GM18502 (cell line): ENCODE data around the gene CCSER1.
"Not testable (repeated sequence)": the region's sequence is repeated elsewhere in the genome, so short reads cannot be mapped to it uniquely, and the experiment has no call there.

Experiments
- ATAC-seq: cut with Tn5 transposase; IDR thresholded peaks from one replicate; pipeline ENCODE4 v1.9.1; 2021; ENCODE audit warnings: mild to moderate bottlenecking; ENCODE audit not compliant: unreplicated experiment, poor library complexity

CCSER1 gene

DNA sequence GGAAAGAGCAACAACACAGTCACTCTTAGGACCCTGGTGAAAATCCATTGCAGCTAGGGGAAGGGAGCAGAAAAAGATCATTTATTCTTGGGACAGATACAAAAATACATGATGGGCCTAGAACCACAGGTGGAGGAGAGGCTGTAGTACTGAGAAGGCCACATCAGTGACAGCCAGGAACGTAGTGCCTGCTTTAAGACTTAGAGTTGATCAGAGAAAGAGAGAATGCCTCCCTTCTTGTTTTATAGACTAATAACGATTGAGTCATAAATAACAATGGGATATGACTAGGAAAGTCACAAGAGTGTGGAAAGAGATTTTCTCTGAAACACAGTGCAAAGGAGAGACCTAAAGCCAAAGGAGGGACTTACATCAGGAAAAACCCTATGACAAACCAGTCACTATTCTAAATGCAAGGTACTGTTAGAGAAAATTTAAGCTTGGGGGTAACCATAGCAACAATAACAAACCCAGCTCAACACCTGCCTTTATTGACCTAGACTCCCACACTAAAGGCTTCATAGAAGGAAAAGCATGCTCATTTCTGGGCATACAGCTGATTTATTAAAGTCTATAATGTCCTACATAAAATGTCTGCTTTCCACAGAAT is 1161.6 kb downstream of the CCSER1 start:
- no peak for ATAC-seq

DNA sequence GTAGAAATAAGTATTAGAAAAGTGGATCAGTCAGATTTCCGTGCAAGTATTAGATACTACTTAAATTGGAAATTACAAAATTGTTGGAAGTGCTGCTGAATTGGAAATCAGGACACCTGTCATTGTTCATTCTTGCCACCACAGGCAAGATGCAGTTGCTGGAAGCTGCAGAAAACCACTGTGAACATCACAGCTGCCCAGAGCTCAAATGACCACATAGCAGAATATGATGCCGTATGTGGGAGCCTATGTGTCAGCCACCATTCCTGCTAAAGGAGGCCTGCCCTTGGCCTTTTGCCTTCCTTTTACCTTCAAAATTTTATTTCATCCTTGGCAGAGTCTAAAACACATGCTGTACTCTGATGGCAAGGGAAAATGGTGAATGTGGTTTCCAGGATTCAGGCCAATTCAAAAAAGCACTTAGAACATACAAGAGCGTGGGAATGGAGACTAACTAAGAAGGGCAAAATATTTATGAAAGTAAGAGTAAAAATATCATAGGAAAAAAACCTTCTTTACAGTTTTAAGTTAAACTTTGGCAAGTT is 1171.0 kb downstream of the CCSER1 start:
- ATAC-seq: no peak

DNA sequence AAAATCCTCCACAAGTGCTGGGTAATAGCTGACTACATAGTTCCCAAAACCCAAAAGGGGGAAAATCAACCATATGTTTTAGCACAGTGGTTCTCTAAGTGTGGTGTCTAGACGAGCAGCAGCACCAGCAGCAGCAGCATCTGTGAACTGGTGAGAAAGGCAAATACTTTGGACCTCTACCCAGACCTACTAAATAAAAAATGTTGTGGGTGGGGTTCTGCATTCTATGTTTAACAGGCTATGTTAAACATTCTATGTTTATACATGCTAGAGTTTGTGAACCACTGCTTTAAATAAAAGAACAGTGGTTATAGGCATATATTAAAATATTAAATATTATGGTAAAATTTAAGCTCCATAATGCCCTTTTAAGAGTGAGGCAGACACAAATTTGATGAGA is 1171.6 kb downstream of the CCSER1 start:
- ATAC-seq: no peak

DNA sequence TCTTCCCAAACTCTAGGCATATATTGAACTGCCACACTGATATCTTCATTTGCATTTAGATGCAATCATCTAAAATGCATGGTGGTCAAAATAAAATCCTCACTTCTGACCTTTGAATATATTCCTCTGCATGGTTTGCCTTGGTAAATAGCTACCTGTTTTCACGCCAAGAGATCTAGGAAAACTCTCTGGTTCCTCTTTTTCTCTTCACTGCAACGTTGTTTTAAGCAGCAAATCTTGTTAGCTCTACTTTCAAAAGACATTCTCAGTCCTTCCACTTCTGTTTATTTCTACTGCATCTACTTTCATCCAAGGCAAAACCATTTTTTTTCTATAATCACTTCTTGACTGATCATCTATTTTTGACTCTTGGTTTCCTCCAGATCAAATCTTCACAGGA is 1174.9 kb downstream of the CCSER1 start:
- ATAC-seq: no peak

DNA sequence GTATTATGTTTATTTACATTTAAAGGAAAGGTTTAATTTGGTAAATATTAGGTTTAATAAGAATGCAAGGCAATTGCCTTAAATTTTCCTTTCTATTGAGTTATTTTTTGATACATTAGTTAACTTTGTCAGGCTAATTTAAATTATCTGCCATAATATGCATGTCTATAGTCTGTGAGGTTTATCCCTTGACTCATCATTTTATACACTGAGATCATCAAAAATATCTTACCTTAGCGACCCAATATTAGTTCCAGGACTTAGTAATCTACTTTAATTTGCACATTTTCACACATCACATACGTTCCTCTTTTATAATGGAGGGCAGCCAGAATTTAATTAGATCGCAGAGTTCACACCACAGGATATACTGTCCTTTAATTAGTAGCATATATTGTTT is 1177.1 kb downstream of the CCSER1 start:
- ATAC-seq: no peak

DNA sequence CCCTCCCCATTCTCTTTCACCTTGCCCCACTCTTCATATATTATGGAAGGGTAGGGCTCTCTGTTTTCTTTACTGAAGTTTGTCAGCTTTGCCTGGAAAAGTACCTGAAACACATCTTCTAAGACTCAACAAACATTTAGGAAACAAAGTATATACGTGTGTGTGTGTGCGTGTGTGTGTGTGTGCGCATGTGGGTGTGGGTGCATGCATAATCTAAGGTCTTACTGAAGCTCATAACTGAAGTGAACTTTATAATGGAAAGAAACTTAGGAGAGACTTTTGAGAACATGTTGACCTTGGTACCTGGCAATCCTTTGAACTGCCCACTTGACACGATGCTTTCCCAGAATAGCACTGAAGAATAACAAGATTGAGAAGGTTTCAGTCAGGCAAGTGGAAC is 1190.2 kb downstream of the CCSER1 start:
- ATAC-seq: no peak

DNA sequence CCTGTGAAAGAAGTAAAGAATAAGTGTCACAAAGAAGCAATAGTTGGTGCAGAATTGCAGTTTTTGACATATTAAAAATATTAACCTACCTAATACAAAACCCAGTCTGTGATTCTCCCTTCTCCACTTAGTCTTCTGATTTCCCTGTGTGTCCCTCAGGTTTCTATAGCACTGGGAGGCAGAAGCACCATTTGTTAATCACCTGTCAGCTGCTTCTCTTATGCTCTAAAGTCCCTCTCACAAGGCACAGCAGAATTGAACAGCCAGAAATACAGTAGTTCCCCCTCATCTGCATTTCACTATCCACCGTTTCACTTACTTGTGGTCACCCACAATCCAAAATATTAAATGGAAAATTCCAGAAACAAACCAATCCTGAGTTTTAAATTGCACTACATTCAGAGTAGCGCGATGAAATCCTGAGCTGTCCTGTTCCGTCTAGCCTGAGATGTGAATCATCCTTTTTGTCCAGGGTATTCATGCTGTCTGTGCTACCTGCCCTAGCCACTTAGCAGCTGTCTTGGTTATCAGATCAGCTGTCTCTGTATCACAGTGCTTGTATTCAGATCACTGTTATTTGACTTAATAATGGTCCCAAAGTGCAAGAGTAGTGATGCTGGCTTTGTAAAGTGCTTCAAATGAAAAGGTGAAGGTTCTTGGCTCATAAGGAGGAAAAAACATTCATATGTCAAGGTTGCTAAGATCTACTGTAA is 1192.5 kb downstream of the CCSER1 start:
- no peak for ATAC-seq

DNA sequence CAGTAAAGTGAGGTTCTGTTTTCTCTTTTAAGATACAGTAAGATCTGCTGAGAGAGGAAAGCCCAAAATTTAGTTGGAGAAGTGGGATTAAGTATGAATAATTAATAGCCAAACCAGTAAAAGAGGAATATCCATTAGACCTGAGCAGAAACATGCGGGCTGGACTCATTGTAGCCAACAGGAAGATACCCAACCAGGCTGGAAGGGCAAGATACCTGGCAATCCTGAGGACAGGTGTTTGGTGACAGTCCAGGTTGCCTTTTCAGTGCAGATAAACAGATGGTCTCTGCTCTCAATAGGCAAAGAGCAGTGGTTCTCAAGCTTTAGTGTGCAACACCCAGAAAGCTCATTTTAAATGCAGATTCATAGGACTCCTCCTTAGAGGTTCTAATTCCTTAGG is 1195.8 kb downstream of the CCSER1 start:
- ATAC-seq: no peak

DNA sequence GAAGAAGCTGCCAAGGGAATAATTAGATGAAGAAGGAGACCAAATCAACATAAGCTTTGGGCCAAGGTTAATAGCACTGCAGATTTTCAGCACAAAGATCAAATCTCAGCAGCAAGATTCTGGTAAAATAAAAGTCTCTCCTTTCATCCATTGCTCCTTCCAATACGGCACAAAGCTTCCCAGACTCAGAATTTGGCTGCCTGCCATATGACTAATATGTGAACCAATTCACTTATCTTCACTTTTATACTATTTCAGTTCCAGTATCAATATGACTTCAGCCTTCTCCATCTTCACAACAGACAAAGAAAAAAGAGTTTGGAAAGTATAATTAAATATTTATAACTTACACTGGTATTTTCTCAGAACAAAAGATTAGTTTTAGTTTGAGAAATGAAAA is 1198.3 kb downstream of the CCSER1 start:
- no peak for ATAC-seq

DNA sequence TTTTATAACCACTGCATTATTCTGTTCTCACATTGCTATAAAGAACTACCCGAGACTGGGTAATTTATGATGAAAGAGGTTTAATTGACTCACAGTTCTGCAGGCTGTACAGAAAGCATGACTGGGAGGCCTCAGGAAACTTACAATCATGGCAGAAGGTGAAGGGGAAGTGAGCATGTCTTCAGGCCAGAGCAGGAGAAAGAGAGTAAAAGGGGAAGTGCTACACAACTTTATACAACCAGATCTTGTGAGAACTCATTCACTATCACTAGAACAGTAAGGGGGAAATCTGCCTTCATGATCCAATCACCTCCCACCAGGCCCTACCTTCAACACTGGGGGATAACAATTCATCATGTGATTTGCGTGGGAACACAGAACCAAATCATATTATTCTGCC is 1199.0 kb downstream of the CCSER1 start:
- ATAC-seq: not testable (repeated sequence)

DNA sequence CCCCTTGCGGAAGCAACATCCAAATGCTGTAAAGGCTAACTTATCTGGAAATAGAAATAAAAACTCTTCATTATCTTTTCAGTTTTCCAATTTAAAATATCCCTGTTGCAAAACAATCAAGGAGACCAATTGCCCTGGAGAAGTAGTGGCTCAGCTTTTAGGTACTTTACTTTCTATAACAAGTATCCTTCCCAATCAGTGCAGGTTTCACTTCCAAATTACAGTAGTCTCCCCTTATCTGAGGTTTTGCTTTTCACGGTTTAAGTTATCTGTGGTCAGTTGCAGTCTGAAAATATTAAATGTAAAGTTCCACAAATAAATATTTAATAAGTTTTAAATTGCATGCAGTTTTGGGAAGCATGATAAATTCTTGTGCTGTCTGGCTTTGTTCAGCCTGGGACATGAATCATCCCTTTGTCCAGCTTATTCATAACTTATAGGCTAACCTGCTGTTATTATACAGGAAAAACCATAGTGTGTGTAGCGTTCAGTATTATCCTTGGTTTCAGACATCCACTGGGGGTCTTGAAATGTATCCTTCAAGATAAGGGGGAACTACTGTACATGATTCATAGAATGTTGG is 1203.5 kb downstream of the CCSER1 start:
- ATAC-seq: no peak

DNA sequence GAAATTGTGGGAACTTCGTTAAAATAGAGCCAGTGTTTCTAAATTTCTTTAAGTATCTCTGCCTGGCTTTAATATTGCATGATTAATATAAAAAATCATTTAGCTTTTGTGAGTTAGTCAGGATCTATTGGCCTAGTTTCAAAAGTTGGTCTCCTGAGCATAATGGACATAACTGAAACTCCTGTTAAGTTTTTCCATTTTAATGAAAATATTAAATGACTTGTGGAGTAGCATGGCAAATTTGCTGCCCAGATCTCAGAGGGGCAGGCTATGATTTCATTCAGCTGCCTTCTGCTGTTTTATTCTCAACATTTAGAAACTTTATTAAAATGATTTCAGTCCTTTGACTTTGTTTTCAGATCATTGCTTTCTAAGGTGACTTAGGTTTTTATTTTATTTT is 1213.6 kb downstream of the CCSER1 start:
- no peak for ATAC-seq

DNA sequence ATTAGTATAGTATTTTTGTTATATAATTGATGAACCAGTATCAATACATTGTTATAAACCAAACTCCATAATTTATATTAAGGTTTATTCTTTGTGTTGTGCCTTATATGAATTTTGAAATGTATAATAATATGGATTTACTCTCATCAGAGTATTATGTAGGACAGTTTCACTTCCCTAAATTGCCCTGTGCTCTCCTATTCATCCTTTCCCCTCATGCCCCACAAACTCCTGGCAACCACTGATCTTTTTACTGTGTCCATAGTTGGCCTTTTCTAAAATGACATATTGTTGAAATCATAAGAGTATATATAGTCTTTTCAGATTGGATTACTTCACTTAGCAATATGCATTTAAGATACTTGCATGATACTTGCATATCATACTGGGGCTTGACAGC is 1218.4 kb downstream of the CCSER1 start:
- no peak for ATAC-seq

DNA sequence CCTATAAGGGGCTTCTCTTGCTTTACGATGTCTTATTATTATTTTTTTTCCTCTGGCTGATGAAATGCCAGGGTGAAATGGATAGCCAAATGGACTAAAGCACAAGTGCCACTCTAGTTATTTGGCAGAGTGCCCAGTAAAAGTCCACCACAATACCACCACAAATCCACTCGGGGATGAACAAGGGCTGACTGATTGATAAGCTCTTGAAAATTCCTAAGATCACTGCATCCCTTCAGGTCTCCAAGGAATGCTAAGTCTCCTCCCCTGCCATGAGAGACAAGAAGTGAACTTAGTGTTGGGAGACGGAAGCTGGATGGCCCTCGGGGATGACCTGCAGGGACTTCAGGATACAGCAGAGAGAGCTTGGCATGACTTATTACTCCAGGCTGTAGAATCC is 1229.3 kb downstream of the CCSER1 start:
- ATAC-seq: not testable (repeated sequence)

DNA sequence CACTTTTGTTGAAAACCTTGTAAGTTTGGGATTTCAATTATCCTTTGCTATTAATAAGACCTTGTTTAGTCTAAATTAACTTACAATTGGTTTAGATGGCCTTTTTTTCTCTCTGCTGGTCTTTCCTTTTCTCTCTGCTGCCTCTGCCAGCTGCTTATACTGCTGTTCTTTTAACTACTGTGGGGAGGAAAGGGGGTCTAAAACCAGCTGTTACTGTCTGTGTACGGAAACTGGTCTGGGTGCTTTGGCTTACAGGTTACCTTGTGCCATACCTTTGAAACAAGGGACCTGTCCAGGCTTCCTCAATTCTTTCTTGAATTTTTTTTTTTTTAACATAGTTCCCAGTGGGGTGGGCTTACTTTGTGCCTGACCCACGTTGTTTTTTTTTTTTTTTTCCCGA is 1230.8 kb downstream of the CCSER1 start:
- not testable (repeated sequence) for ATAC-seq

DNA sequence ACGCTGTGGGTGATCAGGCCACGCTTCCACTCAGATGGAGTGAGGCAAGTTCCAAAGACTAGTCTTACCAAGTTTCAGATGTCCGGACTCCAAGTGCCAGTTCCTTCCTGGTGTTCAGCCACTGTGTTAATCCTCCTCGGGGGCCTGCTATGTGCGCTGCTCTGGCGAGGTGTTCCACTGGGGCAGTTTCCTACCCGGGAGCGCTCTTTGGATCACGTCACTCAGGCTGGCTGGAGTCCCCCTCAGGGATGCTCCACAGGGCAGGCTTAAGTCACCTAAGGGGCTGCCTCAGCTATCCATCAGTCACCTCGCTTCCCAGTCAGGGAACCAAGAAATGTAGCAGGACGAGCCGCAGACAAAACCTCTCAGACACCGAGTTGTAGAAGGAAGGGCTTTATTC is 1231.4 kb downstream of the CCSER1 start:
- not testable (repeated sequence) for ATAC-seq

DNA sequence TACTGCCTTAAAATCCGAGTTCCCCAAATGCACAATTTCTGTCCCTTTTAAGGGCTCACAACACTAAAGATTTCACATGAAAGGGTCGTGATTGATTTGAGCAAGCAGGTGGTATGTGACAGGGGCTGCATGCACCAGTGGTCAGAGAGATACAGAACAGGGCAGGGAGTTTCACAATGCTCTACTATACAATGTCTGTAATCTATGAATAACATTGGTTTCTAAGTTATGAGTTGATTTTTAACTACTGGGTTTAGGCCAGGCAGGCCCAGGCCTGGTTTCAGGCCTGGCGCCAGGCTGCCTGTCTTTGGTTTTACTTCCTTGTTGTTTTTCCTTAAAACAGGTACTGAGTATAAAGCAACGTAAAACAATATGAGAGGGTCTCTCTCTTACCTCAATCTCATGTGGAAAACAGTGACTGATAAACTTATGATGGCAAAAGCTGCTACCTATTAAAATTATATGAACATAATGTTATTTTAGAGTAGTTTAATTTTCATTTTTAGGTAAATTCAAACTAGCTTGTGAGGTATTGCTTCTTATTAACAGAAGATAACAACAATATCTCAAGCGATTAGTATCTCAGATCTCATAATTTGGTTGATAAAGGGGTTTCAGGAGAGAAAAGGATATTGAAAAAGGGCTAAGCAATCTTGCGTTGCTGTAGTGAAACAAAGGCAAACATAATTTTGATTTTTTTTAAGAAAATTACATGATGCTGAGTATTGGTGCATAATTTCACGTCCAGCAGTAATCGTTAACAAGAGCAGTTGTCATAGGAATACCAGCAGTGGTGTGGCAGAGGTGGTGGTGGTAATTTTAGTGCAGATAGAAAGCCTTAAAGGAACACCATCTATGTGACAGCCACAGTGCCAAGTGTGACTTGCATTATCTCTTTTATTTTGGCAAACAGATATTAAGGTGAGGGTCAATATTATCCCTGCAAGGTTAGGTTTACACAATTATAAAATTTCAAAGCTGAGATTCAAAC is 1232.1 kb downstream of the CCSER1 start:
- ATAC-seq: no peak

DNA sequence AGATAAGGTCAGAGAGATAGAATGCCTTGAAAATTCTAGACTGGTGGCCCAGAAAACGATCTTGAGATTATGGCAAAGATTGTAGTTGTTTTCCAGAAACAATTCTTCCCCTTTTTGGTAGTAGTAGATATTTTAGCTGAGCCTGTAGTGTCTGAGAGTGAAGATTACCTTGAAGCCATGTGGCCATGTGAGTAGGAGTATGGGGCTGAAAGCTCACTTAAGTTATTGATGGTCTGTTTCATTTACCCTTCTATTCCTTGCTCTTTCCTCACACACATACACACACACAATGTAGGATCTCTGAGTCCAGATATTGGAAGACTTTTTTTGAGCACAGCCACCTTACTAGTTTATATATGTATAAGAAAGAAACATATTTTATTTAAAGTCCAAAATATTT is 1234.9 kb downstream of the CCSER1 start:
- no peak for ATAC-seq

DNA sequence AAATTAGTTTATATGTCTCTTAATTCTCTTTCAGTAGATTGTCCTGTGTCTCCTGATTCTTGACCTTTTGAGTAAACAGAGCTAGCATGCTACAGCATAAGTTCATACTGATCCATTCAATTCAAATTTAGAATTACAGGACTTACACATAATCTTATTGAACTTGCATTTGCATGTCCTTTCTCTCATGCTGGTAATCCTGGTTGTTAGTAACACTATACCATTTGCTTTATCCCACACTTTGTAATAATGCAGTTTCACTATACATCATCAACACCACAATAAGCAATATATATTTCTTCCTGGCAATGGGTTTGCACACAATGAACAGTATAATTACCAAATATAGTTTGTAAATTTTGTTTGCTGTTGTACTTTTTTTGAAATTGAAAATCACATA is 1239.4 kb downstream of the CCSER1 start:
- ATAC-seq: no peak

DNA sequence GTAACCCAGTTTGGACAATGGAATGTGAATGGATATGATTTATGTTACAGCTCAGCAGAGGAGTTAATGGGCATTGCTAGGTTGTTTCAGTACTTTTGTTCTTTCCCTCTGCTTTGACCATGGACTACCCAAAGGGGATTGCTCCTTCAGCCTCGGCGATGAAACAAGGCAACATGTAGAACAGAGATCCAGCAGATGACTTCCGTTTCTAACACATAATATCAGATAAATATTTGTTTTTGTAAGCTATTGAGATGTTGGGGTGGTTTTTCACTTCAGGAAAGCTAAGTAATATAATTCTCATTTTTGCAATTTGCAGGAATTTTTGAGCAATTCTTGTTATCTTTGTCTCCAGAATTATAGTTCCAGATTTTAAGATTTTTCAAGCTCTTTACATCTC is 1241.9 kb downstream of the CCSER1 start:
- ATAC-seq: no peak
